Stimulated activated CD8-positive, alpha-beta memory T cell treated with anti-CD3 and anti-CD28 coated beads, Interleukin-12 subunit alpha, Interleukin-12 subunit beta, amount 100 ng/mL, for 1 hour (primary cell): ENCODE measurements around the gene NBL1.
A peak's percentile ranks its signal among the peaks of the same experiment; 100 is the strongest.

Source experiments
- DNase-seq: peaks from one replicate; pipeline ENCODE4 v3.0.0-alpha.2; 2020; ENCODE audit warnings: low read depth

NBL1 gene, protein sequence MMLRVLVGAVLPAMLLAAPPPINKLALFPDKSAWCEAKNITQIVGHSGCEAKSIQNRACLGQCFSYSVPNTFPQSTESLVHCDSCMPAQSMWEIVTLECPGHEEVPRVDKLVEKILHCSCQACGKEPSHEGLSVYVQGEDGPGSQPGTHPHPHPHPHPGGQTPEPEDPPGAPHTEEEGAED

DNA sequence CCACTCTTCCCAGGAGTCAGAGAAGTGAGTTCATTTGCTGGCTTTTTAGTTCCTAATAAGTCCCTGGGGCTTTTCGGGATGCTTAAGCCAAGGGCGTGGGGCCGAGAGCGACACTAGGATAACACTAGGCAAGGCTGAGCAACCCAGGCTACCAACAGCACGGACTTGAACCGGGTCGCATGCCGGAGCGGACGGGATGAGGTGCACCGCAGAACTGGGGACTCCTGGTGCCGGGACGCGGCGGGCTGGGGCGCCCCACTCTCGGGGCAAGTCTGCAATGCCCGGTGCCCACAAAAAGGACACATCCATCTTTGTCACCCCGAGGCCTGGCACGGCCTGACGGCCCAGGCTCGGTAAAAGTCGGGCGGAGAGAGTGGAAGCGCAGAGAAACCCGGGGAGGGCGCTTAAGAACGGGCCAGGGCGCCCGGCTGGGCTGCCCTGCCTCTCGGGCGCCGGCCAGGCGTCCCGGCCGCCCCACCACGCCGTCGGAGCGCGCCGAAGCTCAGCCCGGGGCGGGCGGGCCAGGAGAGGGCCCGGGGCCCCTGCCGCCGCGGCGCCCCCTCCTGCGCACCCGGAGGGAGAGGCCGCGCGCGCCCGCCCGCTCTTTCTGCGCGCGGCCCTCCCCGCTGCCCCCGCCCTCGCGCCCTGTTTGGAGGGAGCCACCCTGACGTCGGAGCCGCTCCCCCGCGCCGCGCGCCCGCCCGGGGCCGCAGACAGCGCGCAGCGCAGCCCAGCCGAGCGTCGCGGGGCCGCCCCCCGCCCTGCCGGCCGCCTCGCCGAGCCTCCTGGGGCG, at the start of gene NBL1:
NBL1 (plus strand) TSS at position 710 of the 793 bp plus-strand sequence. CDS start 10,720 bp downstream, outside the sequence.
- DNase-seq = peak; percentile 42

DNA sequence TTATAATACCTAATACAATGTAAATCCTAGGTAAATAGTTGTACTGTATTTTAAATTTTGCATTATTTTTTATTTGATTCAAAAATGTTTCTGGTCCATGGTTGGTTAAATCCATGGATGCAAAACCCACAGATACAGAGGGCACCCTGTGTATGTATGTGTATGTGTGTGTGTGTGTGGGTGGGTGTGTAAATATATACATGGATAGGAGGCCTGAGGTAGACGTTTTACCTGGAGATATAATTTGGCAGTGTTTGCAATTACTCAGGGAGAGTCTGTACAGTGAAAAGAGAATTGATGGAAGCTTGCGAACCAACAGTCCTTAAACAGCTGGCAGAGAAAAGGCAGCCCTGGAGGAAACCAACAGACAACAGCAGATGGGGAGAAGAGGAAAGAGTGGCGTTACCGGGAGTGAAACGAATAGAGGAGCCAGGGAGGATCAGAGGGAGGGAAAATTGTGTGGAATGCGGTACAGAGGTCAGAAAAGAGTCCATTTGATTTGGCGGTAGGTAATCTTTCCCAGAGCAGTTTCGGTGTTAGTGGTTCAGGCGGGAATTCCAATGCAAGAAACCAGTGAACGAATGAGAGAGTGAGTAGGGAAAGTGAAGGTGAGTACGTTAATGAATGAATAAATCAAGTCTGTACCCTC, 47.9 kb upstream of the NBL1 start:
- no peak for DNase-seq

- DNase-seq = peak; percentile 93
Observed at GRCh38 chr1:19596714-19597495, 47.2 kb upstream of the NBL1 start.

DNA sequence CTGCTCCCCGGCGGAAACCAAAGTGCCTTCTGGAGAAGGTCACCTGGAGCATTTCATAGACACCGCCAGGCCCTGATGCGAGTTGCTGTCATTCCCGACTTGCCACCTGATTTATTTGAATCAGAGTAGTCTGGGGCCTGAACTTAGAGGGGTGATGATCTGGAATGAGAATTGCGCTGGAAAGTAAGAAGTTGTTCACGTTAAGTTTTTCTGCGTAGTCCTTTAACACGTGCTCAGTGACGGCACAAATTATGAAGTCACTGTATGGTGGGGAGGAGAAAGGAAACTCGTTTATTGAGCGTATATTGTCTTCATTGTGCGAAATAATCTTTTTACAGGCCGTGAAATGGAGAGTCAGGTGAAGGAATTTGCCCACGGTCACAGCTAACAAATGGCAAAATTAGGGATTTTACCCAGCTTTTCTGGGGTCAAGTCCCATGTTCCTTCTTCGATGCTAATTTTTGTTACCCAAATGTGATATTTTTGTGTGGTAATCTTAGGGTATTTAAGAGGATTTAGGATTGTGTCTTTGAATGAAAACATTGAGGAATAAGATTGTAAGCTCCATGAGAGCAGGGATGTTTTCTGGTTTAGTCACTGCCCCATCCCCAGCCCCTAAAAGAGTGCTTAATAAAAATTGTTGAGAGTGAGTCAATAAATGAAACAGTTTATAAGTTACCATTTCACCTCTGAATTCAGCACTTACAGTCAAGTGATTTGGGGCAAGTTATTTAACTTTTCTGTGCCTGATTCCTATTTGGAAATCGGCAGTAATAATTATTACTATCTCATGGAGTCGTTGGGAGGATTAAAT, 46.4 kb upstream of the NBL1 start:
- no peak for DNase-seq

GRCh38 chr1:19599810-19600209, 44.3 kb upstream of the NBL1 start:
- DNase-seq = no peak

GRCh38 chr1:19602486-19602885, 41.6 kb upstream of the NBL1 start:
- no peak for DNase-seq

DNA sequence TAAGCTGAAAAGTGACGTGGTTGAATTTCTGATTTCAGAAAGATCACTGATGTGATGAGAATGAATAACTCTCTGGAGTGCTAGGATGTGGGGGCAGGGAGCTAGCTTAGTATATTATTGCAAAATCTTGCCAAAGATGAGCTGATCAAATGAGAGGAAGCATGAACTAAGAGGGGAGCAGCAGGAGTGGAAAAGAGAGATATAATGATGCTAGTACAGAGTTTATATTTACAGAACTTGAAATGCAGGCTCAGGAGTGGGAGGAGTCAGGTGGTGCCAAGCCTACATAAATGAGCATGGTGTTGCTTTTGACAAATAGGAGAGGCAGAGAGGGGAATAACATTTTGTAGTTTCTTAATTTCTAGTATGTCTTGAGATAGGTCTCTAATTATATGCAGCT, 38.1 kb upstream of the NBL1 start:
- DNase-seq = no peak

- peak; percentile 21 for DNase-seq
Observed at GRCh38 chr1:19606817-19607642, 37.1 kb upstream of the NBL1 start.

DNA sequence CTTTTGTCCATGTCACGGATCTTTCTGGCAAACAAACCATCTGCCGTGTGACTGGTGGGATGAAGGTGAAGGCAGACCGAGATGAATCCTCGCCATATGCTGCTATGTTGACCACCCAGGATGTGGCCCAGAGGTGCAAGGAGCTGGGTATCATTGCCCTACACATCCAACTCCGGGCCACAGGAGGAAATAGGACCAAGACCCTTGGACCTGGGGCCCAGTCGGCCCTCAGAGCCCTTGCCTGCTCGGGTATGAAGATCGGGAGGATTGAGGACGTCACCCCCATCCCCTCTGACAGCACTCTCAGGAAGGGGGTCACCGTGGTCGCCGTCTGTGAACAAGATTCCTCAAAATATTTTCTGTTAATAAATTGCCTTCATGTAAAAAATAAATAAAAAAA, 35.9 kb upstream of the NBL1 start:
- no peak for DNase-seq

GRCh38 chr1:19610282-19610981, 33.7 kb upstream of the NBL1 start:
- DNase-seq = no peak

DNA sequence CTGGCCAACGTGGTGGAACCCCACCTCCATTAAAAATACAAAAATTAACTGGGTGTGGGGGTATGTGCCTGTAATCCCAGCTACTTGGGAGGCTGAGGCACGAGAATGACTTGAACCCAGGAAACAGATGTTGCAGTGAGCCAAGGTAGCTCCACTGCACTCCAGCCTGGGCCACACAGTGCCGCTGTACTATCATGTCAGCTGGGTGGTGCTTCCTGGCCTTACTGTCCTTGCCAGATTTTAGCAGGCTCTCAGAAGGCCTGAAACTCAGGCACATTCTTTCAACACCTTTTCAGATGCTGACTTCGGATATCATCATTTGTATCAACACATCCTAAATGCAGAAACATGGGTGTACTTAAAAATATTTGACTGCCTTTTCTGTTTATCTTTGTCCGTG, 31.6 kb upstream of the NBL1 start:
- DNase-seq = no peak

GRCh38 chr1:19613171-19613703, 30.9 kb upstream of the NBL1 start:
- no peak for DNase-seq

GRCh38 chr1:19615438-19615837, 28.7 kb upstream of the NBL1 start:
- no peak for DNase-seq

DNA sequence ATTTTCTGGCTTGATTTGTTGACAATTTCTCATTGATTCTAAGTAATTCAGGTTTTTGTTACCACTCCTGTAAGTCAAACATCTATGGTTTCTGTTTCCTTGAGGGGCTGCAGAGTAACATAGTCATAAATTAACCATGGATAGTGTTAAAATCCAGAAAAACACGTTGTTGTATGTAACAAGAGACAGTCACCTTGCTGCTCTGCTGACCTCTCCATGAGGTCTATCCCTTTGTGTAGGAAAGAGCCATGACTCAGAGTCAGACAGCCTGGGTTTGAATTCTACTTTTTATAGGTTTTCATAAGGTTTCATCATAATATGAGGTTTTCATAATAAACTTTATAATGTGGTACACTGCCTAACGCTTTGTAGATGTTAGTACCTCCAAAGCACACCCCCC, 27.6 kb upstream of the NBL1 start:
- no peak for DNase-seq

DNA sequence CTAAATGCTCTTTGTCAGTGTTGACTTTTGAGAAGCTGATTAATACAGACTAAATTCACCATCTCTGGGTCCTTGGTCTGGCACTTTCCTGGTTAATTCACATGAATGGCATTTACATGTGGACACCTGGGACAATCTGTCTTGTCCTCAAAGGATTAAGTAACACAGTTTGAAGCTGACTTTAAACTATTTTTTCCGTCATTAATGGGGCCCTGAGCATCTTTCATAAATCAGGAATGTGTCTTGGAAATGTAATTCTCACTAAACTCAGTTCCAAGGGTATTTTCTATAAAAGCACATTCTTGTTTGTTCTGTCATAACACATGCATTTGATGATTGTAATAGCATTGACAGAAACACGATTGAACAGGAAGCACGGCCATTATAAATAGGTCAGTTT, 26.7 kb upstream of the NBL1 start:
- DNase-seq = no peak

DNA sequence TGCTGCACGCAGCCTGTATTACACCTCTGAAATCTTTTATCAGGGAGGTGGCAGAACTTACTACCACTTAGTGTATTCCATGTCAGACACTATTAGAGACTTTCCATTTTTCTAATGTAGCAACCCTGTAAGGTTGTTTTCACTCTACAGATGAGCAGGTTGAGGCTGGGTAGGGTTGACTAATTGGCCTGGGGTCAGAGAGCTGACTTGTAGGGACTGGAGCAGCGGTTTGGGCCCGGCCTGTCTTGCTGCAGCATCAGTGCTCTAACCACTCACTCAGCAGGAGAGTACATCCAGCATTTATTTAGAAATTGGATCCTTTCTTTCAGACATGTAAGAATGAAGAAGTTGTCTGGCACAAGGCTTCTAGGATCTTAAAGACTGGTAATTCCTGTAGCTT, 25.7 kb upstream of the NBL1 start:
- DNase-seq = no peak

DNA sequence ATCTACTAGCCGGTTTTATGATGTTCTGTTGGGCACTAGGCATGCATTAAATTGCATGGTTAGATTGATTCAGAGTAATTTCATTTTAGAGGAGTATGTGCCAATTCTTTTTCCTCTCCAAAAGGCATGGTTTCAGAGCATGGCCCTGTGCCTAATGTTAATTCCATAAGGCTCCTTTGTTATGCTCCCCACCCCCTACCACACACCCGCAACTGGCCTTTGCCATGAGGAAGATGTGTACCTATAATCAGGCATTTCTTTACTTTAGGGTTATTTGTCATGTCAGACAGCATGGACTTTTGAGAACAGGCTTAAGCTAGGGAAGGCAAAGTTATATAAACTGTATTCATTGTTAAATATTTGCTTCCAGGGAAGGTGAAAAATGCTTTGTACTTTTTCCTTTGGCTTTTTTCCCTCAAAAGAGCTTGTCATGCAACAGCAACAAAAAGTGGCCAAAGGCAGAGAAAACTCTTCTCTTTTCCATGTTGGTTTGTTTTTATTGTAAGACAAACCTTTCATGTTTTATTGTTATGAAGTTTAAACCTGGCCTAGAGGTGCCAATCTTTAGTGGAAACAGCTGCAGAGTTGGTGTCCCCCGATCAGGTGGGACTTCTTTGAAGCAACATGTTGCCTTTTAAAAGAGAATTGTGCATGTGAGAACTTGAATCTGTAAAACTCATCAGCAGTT, 24.3 kb upstream of the NBL1 start:
- no peak for DNase-seq

- no peak for DNase-seq
Observed at GRCh38 chr1:19620786-19621185, 23.3 kb upstream of the NBL1 start.

GRCh38 chr1:19621274-19621950, 22.7 kb upstream of the NBL1 start:
- no peak for DNase-seq
